ENCODE results near the gene CARF. TPM values are rescaled to one million over a fixed set of nuclear protein-coding genes. Genes with fewer than 3 reads are reported as not detected.

Gene CARF
- total RNA-seq, 1 experiment from 2014 or later, result 4.2 TPM

DNA sequence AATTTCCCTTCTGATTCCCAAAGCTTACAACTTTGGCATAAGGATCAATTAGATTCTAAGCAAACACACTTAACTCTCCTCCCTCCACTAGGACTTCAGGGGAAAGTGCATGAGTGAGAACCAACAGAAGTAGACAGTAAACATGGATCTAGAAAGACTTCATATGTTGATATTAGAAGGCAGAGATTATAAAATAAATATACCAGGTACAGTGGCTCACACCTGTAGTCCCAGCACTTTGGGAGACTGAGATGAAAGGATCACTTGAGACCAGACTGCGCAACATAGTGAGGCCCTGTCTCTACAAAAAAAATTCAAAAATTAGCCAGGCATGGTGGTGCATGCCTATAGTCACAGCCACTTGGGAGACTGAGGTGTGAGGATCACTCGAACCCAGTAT, 118.5 kb downstream of the CARF start:
- H3K79me2 ChIP-seq (ENCODE audit: insufficient read depth, low read length), result no peaks in the 10 kb centered on the region
- ChIA-PET CTCF (no interaction called here), POLR2A (no interaction called here), RAD21 (ENCODE audit: low non-redundant PET in 1 of 2, low total read pairs in 2 of 2, uncharacterized antibody in 2 of 2, unreplicated experiment in 2 of 2) (no interaction called here)
- ATAC-seq, result no peak
- no peak overlapping the region for H3K4me3 ChIP-seq (replicated peaks in 1 of 2; ENCODE audit: low read depth in 1 of 2, low read length in 2 of 2)
- TF ChIP-seq ZBTB33 (IDR thresholded peaks at IDR 0.05; ENCODE audit: extremely low read depth, insufficient replicate concordance, low read length) (no peak), ZFX (IDR thresholded peaks at IDR 0.05) (no peak), ELF1 (IDR thresholded peaks at IDR 0.05; ENCODE audit: borderline replicate concordance, low read depth) (no peak), POLR2AphosphoS5 (IDR thresholded peaks at IDR 0.05; ENCODE audit: low read depth, low read length) (no peak), CBX3 (IDR thresholded peaks at IDR 0.05; ENCODE audit: low read depth) (no peak)
- DNase-seq (ENCODE audit: low read depth, low spot score), result no peak
- no peaks in the 10 kb centered on the region for H3K36me3 ChIP-seq (ENCODE audit: control insufficient read depth in 1 of 2, insufficient read depth in 2 of 2, low read length in 2 of 2)
- H3K9me2 ChIP-seq (ENCODE audit: insufficient read depth), result no peaks in the 10 kb centered on the region
- no peaks in the 10 kb centered on the region for H4K20me1 ChIP-seq (ENCODE audit: insufficient read depth)
- intact Hi-C loops (cut with micrococcal nuclease), result no loop called here
- no peak overlapping the region for H3K4me2 ChIP-seq (ENCODE audit: low read length)
- no peaks in the 10 kb centered on the region for H3K27me3 ChIP-seq (ENCODE audit: insufficient read depth, low read length)
- no peaks in the 10 kb centered on the region for H3K4me1 ChIP-seq (ENCODE audit: control insufficient read depth in 1 of 2, insufficient read depth in 2 of 2, low read length in 2 of 2)
- no peak overlapping the region for H3K27ac ChIP-seq (ENCODE audit: low read depth, low read length)
- H3K9me3 ChIP-seq (ENCODE audit: control insufficient read depth in 1 of 2, insufficient read depth in 1 of 2, low read depth in 1 of 2, low read length in 2 of 2), result no peaks in the 10 kb centered on the region
- no peak overlapping the region for H3K9ac ChIP-seq (ENCODE audit: low read length)
- H2AFZ ChIP-seq (ENCODE audit: low read depth, low read length, poor library complexity, severe bottlenecking), result no peak overlapping the region
- no TSS peak for BruUV-seq (replicated peaks)

GRCh38 chr2:203030991-203031390, 118.9 kb downstream of the CARF start:
- Histone ChIP-seq H3K27me3 (ENCODE audit: insufficient read depth, low read length) (no peaks in the 10 kb centered on the region), H3K36me3 (ENCODE audit: control insufficient read depth in 1 of 2, insufficient read depth in 2 of 2, low read length in 2 of 2) (no peaks in the 10 kb centered on the region), H3K79me2 (ENCODE audit: insufficient read depth, low read length) (no peaks in the 10 kb centered on the region), H3K4me3 (replicated peaks in 1 of 2; ENCODE audit: low read depth in 1 of 2, low read length in 2 of 2) (no peak overlapping the region), H3K4me1 (ENCODE audit: control insufficient read depth in 1 of 2, insufficient read depth in 2 of 2, low read length in 2 of 2) (no peaks in the 10 kb centered on the region), H3K4me2 (ENCODE audit: low read length) (no peak overlapping the region), H3K9me3 (ENCODE audit: control insufficient read depth in 1 of 2, insufficient read depth in 1 of 2, low read depth in 1 of 2, low read length in 2 of 2) (no peaks in the 10 kb centered on the region), H3K27ac (ENCODE audit: low read depth, low read length) (no peak overlapping the region), H2AFZ (ENCODE audit: low read depth, low read length, poor library complexity, severe bottlenecking) (no peak overlapping the region), H3K9ac (ENCODE audit: low read length) (no peak overlapping the region), H4K20me1 (ENCODE audit: insufficient read depth) (no peaks in the 10 kb centered on the region), H3K9me2 (ENCODE audit: insufficient read depth) (no peaks in the 10 kb centered on the region)
- no peak for TF ChIP-seq ZFX (IDR thresholded peaks at IDR 0.05)
- no peak for TF ChIP-seq FOSL1 (IDR thresholded peaks at IDR 0.05; ENCODE audit: low read depth)
- no peak for TF ChIP-seq SIN3A (IDR thresholded peaks at IDR 0.05; ENCODE audit: low read depth)
- TF ChIP-seq ELF1 (IDR thresholded peaks at IDR 0.05; ENCODE audit: borderline replicate concordance, low read depth), result no peak
- no peak for TF ChIP-seq MAX (IDR thresholded peaks at IDR 0.05)
- TF ChIP-seq YY1 (IDR thresholded peaks at IDR 0.05; ENCODE audit: extremely low read depth, insufficient replicate concordance, low read depth, low read length), result no peak
- no peak for TF ChIP-seq CBX3 (IDR thresholded peaks at IDR 0.05; ENCODE audit: low read depth)
- no peak for TF ChIP-seq SP1 (IDR thresholded peaks at IDR 0.05; ENCODE audit: low read depth)
- TF ChIP-seq ZBTB33 (IDR thresholded peaks at IDR 0.05; ENCODE audit: extremely low read depth, insufficient replicate concordance, low read length), result no peak
- TF ChIP-seq EGR1 (IDR thresholded peaks at IDR 0.05; ENCODE audit: low read depth), result no peak
- TF ChIP-seq, protein P1, sequence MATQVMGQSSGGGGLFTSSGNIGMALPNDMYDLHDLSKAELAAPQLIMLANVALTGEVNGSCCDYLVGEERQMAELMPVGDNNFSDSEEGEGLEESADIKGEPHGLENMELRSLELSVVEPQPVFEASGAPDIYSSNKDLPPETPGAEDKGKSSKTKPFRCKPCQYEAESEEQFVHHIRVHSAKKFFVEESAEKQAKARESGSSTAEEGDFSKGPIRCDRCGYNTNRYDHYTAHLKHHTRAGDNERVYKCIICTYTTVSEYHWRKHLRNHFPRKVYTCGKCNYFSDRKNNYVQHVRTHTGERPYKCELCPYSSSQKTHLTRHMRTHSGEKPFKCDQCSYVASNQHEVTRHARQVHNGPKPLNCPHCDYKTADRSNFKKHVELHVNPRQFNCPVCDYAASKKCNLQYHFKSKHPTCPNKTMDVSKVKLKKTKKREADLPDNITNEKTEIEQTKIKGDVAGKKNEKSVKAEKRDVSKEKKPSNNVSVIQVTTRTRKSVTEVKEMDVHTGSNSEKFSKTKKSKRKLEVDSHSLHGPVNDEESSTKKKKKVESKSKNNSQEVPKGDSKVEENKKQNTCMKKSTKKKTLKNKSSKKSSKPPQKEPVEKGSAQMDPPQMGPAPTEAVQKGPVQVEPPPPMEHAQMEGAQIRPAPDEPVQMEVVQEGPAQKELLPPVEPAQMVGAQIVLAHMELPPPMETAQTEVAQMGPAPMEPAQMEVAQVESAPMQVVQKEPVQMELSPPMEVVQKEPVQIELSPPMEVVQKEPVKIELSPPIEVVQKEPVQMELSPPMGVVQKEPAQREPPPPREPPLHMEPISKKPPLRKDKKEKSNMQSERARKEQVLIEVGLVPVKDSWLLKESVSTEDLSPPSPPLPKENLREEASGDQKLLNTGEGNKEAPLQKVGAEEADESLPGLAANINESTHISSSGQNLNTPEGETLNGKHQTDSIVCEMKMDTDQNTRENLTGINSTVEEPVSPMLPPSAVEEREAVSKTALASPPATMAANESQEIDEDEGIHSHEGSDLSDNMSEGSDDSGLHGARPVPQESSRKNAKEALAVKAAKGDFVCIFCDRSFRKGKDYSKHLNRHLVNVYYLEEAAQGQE (IDR thresholded peaks at IDR 0.05; ENCODE audit: low read depth), result no peak
- no peak for TF ChIP-seq ATF3 (IDR thresholded peaks at IDR 0.05)
- DNase-seq (ENCODE audit: low read depth, low spot score) (no peak), ATAC-seq (no peak)
- intact Hi-C loops (cut with micrococcal nuclease), result no loop called here
- POLR2A ChIA-PET, result no interaction called here
- BruUV-seq (replicated peaks), result no TSS peak
- RAD21 ChIA-PET (ENCODE audit: low non-redundant PET in 1 of 2, low total read pairs in 2 of 2, uncharacterized antibody in 2 of 2, unreplicated experiment in 2 of 2), result no interaction called here
- CTCF ChIA-PET, result no interaction called here
